Measurements from ENCODE around the gene SNPH.

The SNPH gene

DNA sequence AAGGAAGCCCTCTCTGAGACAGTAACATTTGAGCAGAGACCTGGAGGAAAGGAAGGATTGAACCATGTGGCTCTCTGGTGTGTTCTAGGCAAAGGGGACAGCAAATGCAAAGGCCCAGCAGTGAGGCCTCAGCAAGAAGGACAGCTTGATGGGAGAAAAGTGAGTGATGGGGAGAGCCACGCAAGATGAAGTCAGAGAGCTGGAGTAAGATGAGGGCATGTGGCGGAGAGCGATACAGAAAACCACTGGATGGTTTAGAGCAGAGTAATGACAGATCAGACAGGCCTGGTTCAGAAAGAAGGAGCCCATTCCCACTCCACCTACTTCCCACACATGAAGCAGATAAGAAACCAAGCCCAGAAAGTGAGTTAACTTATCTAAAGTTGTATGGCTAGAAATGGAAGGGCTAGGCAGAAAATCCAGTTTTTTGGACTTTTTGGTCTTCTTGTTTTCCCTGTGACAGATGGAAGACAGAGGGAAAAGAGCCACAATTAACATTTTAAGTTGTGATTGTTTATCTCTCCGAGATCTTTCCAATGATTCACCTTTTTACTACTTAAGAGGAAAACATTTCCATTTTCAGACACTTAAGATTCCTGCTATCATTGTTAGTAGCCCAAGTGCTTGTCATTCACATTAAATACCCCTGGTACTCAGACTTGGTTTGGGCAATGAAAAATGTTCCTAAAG lies 723 bp upstream of the SNPH start:
- no peak for DNase-seq

DNA sequence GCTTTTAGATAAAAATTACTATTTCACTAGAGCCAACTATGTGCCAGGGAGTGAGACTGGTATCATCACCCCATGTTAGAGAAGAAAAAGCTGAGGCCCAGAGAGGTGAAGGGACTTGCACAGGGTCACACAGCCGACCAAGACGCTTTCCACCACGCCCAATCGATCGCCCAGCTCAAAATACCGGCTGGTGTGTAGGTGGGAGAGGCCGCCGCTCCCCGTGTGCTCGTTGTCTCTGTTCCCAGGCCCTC lies 253 bp upstream of the SNPH start:
- DNase-seq, result no peak

DNA sequence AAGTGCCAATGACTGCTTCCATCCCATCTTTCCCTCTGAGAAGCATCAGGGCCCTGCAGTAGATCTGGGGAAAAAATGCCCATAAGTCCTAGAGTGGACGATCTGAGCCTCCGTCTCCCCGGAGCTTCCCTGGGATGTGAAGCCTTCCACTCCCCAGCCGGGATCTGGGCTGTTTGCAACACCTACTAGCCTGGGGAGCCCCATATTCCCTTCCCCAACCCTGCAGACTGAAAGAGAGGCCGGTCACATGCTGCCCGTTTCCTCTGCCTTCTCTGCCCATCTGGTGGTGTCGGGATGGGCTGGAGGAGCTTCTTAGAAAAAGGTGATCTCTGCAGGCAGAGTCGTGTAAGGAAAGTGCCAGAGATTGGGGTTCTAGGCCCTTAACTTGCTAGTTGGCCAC lies 1.1 kb downstream of the SNPH start:
- no peak for DNase-seq

DNA sequence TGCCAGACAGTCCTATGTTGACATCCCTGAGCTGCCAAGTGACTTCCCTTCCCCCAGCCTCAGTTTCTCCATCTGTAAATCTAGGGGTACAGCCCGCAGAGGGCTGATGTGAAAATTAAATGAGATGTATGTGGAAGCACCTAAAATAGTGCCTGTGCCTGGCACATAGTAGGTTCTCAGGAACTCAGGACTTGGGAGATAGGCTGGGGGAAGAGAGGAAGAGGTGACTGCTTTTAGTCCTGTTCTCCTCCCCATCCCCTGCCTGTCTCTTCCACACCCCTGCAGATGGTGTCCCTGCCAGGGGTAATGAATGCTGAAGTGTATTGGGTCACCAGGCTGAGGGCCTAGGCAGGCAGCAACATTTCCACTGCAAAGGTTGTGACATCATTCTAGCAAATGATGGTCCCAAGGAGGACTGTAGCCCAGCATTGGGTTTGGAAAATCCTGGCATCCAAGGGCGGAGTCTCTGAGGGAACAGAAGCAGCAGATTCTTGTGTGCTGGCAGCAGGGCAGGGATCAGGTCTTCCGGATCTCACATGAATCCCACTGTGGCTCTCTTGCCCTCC lies 1.8 kb downstream of the SNPH start:
- no peak for DNase-seq

DNA sequence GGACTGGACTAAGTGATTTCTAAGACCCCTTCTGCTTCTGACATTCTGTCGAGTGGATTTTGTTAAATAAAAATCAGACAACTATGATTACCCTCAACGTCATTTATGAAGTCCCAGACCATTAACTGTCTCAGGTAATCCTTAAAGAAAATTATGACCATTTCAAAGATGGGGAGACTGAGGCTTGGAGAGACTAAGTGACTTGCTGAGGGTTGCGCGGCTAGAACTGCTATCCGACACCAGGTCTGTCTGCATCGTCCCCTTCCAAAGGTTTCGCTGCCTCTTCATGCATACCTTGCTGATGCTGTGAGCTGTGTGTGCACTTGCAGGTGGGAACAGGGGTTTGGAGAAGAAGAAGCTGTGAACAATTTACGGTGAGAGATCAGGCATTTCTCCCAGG lies 3.1 kb downstream of the SNPH start:
- DNase-seq, result no peak

DNA sequence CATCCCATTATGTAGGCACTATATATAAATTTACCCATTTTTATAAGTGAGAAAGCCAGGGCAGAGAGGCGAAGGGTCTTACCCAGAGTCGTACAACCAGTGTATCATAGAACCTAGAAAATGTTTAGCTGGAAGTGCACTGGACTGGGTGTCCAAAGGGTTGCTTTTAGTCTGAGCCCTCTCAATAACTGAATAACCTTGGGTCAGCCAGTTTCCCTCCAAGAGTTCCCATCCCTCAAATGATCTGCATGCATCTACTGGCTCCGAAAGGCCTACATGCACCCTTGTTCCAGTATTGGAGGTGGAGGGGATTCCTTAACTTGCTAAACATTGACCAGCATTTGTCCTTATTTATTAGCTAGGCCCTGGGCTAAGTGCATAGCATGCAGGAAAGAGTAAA lies 3.8 kb downstream of the SNPH start:
- DNase-seq, result no peak

DNA sequence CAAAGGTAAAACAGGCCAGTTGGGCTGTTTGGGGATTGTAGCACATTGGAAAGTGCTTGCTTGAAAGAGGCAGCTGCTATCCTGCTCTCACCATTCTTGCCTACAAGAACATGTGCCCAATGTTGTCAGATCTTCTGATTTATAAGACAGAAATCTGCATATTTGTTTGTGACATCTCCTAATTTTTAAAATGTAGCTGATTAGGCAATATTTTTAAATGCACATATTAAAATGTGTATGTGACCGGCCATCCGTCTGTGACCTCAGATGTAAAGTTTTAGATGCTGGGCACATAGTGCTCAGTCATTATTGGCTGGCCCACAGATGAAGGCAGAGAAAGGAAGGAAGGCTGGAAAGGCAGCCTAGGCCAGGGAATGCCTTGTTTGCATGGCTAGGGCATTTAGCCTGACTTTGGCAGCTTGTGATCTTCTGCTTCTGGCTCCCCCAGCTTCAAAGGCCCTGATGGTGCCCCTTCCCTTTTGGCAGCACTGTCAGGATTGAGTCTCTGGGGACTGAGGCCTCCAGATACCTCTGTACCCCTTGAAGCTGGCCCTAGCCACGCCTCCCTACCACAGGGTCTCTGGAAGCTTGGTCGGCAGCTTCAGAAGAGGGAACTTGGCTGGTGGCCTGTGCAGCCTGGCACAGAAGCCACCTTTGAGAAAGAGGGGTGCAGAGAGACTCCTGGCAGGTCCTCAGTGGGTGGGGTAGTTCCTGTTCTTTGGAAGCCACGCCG lies 6.4 kb downstream of the SNPH start:
- DNase-seq, result no peak

DNA sequence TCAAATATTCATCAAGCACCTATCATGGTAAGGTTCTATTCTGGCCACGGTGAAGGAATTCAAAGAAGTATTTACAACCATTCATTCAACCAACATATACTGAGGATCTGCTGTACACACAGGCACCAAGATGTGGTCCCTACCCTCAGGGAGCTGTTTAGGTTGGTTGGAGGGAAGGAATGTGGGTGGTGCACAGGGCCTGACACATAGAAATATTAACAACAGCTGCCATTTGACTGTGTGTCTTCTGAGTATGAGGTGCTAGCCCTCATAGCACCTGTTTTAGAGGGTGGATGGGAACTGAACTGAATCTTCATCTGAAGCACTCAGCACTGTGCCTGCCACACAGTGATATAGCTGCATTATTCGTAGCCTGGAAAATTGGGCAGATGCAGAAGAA lies 7.3 kb downstream of the SNPH start:
- no peak for DNase-seq

DNA sequence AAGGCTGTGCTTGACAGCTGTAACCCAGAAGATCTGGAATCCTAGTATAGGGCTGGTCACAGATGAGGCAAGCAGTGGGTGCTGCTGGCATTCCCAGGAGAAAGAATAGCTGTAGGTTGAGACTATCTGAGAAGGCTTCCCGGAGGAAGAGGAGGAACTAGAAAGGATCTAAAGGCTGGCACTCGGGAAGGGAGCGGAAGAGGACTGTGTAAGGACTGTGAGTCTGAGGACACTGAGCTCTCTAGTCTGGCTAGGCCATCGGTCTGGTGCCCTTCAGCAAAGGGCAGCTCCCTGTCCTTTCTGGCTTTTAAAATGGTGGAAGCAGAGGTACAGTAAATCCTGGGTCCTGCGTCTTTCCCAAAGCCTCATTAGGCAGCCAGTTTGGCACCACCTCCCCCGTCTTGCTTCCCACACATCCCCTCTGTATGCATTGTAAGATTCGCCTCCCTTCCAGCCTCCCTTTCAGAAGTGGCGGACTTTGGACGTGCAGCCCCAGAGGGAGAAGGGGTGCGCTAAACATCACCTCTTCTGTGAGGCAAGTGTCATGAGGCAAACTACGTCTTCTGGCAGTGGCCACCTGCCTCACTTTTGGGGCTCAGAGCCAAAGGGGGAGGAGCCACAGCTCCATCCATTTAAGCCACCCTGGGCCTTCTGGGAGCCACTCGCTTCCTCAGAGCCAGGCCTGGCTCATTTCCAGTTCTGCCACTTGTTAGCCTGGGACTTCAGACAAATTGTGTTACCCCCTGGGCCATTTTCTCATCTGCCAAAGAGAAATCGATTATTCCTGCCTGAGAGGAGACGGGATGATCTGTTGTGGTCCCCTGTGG lies 8.6 kb downstream of the SNPH start:
- DNase-seq, result peak; percentile 95

DNA sequence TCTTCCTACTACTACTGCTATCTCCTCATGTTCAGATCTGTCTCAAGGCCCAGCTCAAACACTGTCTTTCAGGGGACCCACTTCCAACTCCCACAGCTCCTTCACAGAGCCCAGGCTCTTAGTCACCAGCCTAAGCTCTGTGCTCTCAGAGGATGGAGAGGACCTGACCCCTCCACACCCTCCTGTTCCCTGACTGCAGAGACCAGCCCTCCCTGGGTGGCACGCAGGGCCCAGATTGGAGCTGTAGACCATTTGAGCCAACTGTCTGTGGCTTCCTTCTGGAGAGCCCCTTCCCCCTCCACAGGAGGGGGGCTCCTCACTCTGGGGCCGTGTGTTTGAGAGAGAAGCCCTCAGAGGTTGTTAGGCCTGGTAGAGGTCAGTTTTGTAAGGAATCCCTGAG lies 9.8 kb downstream of the SNPH start:
- no peak for DNase-seq

DNA sequence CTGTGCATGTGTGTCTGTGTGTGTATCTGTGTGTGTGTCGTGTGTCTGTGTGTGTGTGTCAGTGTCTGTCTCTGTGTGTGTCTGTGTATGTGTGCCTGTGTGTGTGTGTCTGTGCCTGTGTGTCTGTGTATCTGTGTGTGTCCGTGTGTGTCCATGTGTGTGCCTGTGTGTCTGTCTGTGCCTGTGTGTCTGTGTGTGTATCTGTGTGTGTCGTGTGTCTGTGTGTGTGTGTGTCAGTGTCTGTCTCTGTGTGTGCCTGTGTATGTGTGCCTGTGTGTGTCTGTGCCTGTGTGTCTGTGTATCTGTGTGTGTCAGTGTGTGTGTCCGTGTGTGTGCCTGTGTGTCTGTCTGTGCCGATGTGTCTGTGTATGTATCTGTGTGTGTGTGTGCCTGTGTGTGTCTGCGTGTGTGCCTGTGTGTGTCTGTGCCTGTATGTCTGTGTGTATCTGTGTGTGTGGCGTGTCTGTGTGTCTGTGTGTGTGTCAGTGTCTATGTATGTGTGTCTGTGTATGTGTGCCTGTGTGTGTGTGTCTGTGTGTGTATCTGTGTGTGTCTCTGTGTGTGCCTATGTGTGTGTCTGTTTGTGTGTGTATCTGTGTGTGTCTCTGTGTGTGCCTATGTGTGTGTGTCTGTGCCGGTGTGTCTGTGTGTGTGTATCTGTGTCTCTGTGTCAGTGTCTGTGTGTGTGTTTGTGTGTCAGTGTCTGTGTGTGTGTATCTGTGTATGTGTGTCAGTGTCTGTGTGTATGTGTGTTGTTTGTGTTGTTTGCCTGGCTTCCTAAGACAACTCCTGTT lies 11.6 kb downstream of the SNPH start:
- no peak for DNase-seq

DNA sequence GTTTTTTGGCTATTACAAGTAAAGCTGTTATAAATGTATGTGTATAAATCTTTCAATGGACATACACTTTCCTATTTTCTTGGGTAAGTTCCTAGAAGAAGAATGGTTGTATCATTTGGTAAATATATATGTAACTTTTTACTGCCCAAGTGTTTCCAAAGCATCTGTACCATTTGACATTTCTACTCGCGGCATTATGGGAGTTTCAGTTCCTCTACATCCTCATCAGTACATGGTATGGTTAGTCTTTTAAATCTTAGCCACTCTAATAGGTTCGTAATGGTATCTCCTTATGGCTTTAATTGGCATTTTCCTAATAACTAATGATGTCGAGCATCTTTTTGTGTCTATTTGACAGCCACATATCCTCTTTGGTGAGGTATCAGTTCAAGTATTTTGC lies 12.9 kb downstream of the SNPH start:
- DNase-seq, result no peak

DNA sequence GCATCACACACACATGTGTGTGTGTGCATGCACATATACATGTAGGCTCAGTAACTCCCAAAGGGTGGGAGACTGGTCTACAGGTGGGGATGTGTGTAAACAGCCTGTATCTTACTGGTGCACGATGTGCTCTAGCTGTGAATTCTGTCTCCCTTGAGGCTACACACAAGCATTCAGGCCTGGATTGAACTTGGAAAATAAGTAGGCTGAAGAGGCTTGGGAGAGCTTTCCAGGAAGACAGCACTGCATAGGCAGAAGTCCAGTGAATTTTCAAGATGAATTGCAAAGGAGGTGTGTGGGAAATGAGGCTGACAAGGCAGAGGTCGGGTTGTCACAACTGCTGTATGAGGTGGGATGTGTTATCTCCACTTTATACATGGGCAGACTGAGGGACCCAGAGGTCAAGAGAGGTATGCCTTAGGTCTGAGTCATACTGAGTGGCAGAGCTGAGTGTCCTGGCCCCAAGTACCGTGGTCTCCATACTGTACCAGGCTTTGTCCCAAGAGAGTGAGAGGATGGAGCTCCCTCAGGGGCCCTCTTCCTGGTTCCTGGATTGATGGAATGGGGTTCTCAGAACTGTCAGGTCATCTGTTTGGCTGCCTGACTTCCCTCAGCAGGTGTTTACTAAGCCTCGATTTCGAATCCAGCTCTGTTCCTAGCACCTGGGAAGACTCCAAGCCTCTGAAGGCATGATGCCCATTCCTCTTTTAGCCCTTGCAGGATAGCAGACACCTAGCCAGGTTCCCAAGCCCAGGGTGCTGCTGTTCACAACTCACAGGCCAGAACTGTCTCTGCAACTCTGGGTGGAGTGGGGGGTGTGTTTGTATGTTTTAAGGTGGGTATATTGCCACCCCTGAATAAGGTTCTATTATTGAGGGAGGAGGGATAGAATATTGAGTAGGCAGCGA lies 14.4 kb downstream of the SNPH start:
- no peak for DNase-seq

DNA sequence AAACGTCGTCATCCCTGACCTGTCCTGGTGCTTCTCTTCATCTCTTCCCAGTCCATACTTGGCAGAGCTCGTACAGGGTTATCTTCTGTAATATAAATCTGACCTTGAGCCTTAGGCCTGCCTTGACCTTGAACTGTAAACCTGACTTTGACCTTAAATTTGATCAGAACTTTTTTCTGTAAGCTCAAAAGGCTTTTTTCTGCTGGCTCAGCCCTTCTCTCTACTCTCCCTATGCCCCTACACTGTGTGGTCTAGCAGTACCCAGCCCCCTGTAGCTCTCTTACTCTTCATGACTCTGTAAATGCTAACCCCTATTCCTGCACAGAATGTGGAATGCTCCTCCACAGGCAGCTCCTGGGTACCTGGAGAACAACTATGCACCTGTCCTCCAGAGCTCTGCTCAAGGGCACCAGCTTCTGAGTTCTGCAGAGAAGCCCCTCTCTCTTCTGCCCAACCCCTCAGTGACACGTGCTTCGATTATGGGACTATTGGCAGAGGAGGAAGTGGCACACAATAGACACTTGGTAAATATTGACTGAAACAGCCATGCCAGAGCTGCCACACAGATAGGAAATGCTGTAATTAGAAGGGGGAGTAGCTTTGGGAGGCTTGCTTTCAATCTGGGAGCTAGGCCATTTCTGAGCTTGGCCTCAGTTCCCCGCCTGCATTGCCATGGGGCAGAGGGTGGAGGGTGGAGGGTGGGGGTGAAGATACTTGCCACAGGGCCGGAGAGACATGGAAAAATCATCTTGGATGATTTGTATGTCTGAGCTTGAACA lies 15.4 kb downstream of the SNPH start:
- DNase-seq, result peak; percentile 89

DNA sequence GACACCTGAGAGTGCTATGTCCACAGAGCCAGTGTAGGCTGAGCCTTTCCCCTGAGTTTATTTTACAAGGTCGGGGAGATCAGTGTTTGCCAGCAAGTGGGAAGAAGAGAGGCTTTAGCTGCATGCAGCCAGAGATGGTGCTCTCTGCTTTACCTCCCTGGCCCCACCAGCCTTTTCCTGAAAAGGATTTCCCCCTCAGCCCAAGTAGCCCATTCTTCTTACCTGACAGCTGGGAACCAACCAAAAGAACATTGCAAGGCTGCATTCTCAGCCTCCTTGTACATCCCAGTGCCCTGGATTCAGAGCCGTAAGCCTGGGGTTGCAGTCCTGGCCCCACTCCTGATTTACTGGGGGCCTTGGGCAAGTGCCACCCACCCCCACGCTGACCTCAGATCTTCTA lies 16.9 kb downstream of the SNPH start:
- DNase-seq, result no peak

DNA sequence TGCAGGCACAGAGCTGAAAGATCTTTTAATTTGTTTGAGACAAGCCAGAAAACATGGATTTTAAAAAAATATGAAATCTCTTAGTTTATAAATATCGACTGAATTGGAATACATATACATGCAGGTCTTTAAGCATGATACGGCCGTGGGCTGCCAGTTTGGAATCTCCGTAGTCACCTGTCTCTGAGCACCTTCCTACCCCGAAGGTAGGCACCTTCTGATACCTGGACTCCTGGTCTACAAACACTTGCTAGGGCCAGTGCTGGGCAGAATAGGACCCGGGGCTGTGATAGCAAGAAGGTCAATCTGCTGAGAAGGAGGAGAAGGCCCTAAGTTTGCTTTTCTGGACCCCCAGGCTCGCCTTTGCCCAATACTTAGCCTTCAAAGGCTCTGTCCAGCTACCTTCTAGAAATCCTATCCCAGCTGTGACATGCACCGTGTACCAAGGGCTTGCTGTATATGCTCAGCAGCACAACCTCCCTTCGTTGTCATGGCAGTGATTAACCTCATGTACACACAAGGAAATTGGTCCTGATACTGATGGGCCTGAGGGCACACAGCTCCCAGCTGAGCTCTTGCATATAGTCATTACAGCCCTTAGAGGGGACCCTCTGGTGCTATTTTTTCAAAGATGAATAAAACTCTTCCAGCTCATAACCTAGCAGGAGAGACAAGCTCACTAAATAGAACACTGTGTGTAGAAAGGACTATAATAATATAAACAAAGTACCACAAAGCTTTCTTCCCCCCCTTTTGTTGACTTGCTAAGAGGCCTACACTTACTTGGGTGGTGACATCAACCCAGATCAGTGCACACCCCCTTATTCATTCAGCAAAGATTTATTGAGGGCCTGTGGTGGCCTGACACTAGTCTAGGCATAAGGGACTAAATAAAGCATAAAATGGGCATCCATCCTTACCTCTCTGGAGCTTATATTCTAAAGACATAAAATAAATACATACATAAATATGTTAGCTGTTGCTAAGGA lies 17.7 kb downstream of the SNPH start:
- DNase-seq, result no peak

DNA sequence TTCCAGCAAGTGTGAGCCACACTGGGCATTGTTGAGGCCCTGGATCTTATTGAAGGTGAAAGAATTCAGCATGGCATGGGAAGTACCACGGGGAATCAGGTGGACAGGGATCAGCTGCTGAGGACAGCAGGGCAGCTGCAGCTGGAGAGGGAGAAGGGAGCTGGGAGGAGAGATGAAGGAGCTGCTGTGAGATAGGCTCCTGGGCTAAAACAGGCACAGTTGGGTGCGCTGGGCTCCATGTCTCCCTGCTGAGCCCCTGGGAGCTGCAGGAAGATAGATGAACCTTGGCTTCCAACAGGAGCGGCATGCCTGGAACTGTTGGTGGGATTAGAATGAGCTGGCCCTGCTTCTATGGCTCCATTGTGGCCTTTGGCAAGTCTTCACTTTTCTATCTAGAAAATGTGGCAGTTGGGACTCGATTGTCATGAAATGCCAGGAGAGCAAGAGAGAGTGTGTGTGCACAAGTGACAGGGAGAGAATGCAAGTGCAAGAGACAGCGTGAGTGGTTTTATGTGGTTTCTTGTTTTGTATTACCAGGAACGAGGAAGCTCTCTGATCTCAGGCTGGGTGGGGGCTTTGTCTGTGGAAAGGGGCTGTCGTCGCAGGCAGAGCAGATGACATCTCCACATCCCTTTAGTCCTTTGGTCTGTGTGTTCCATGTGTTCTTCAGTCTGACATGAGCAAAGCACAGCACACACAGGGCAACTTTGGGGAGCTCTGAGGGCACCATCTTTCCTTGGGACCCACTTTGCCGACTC lies 20.4 kb downstream of the SNPH start:
- no peak for DNase-seq

DNA sequence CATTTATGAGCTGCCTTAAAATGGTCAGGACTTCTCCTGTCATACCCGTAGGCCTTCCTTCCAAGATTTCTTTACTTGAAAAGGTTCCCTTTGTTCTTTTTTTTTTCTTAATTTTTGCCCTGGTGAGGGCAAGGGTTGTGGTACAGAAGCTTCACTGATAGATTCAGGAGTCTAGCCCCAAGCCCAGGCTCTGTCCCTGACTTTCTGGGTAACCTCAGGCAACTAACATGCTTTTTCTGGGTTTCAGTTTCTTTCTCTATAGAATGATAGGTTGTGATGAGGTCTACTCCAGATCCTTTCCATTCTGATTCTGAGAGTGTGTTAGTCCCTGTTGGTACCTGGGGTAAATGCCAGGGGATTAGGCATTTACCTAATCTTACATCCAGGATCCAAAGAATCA lies 21.2 kb downstream of the SNPH start:
- DNase-seq, result no peak
